Lower leg skin (tissue), 3 donors: ENCODE measurements around the gene TNPO2.

Experiments used
- POLR2A ChIP-seq, 2 donors: fragments of 450-650 bp; IDR thresholded peaks; one replicate each; pipeline ENCODE4 v1.6.1; 2016 to 2017; ENCODE audit warnings: antibody characterized with exemption in 2 of 2, mild to moderate bottlenecking in 1 of 2, moderate library complexity in 1 of 2
- TF ChIP-seq, protein P1 (sequence below), 3 donors: fragments of 450-650 bp; IDR thresholded peaks; one replicate each; pipeline ENCODE4 v1.5.1; 2016; ENCODE audit warnings: antibody characterized with exemption in 3 of 3, mild to moderate bottlenecking in 3 of 3, moderate library complexity in 2 of 3

GRCh38 chr19:12703046-12703445 is 20.7 kb downstream of the TNPO2 start:
- TF ChIP-seq, protein P1, sequence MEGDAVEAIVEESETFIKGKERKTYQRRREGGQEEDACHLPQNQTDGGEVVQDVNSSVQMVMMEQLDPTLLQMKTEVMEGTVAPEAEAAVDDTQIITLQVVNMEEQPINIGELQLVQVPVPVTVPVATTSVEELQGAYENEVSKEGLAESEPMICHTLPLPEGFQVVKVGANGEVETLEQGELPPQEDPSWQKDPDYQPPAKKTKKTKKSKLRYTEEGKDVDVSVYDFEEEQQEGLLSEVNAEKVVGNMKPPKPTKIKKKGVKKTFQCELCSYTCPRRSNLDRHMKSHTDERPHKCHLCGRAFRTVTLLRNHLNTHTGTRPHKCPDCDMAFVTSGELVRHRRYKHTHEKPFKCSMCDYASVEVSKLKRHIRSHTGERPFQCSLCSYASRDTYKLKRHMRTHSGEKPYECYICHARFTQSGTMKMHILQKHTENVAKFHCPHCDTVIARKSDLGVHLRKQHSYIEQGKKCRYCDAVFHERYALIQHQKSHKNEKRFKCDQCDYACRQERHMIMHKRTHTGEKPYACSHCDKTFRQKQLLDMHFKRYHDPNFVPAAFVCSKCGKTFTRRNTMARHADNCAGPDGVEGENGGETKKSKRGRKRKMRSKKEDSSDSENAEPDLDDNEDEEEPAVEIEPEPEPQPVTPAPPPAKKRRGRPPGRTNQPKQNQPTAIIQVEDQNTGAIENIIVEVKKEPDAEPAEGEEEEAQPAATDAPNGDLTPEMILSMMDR (IDR thresholded peaks at IDR 0.05) = no peak
- no peak for TF ChIP-seq POLR2A (IDR thresholded peaks at IDR 0.05)
